ENCODE measurements around the gene ZNF277. TPM values are rescaled to one million over a fixed set of nuclear protein-coding genes. Genes with fewer than 3 reads are reported as not detected.

The ZNF277 gene
- total and polyA plus RNA-seq, 10 of the 15 experiments (the other 5 are each of a cell fraction or from before 2014, with no cell fraction given): 10.6 to 33.9 (median 22.0) TPM

DNA sequence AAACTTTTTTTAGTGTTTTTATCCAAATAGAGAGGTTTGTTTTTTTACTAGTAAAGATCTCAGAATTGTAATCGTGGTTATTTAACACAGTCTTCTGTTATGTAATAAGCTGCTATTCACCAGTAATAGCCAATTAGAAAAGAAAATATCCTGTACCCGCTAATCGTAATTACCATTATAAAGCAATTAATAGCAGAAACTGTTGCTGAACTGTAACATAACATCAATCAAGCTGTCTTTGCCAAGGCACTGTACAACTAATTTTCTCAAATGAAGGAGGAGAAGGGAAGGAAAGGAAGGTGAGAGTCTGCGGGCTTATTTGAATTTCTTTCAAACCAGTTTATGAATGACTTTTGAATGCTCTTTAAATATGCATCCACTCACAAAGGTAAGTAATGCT is 9.3 kb downstream of the ZNF277 start (continued):
- TF ChIP-seq E4F1 (IDR thresholded peaks at IDR 0.05; ENCODE audit: borderline replicate concordance, partially characterized antibody): no peak
- TF ChIP-seq, protein P1, sequence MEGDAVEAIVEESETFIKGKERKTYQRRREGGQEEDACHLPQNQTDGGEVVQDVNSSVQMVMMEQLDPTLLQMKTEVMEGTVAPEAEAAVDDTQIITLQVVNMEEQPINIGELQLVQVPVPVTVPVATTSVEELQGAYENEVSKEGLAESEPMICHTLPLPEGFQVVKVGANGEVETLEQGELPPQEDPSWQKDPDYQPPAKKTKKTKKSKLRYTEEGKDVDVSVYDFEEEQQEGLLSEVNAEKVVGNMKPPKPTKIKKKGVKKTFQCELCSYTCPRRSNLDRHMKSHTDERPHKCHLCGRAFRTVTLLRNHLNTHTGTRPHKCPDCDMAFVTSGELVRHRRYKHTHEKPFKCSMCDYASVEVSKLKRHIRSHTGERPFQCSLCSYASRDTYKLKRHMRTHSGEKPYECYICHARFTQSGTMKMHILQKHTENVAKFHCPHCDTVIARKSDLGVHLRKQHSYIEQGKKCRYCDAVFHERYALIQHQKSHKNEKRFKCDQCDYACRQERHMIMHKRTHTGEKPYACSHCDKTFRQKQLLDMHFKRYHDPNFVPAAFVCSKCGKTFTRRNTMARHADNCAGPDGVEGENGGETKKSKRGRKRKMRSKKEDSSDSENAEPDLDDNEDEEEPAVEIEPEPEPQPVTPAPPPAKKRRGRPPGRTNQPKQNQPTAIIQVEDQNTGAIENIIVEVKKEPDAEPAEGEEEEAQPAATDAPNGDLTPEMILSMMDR (IDR thresholded peaks at IDR 0.05 in 2 of 3, conservative IDR thresholded peaks at IDR 0.05 in 1 of 3; ENCODE audit: control insufficient read depth in 2 of 3, extremely low read depth in 1 of 3, insufficient read depth in 1 of 3, low read depth in 3 of 3, low read length in 3 of 3): no peak

- no peak overlapping the region for H3K27ac ChIP-seq (ENCODE audit: control insufficient read depth, insufficient read depth)
- no peak overlapping the region for H2AFZ ChIP-seq (ENCODE audit: control insufficient read depth, low read depth, low read length)
- no peak overlapping the region for H3K9ac ChIP-seq (ENCODE audit: control insufficient read depth, insufficient read depth, low read length)
- no peak overlapping the region for H3K4me2 ChIP-seq (ENCODE audit: control insufficient read depth, insufficient read depth)
- ATAC-seq (no peak), DNase-seq (ENCODE audit: low read depth, low spot score) (no peak), FAIRE-seq (no peak)
- no peaks in the 10 kb centered on the region for H3K4me1 ChIP-seq (ENCODE audit: control insufficient read depth, insufficient read depth, low read length)
- no peaks in the 10 kb centered on the region for H3K36me3 ChIP-seq (ENCODE audit: control insufficient read depth in 2 of 2, insufficient read depth in 2 of 2, low read length in 1 of 2)
- in situ Hi-C loops (cut with MboI): no loop called here
- 92% methylated on average over 17 of the region's 20 CpGs for WGBS (ENCODE audit: insufficient coverage, insufficient replicate concordance, low lambda C conversion rate, missing lambda C conversion rate)
- intact Hi-C loops (cut with micrococcal nuclease; ENCODE audit: unreplicated experiment): no loop called here
- H3K79me2 ChIP-seq (ENCODE audit: control insufficient read depth, insufficient read depth, low read length): no peaks in the 10 kb centered on the region
- peaks cover 1% of the 10 kb centered on the region; the same call in 1 of the 3 replicates for H3K9me3 ChIP-seq (replicated peaks; ENCODE audit: control insufficient read depth, insufficient read depth, low read length)
- H4K20me1 ChIP-seq (ENCODE audit: control insufficient read depth, insufficient read depth): no peaks in the 10 kb centered on the region
- H3K4me3 ChIP-seq: no peak overlapping the region
- CTCF ChIA-PET: no interaction called here
- SMC1A ChIA-PET (ENCODE audit: uncharacterized antibody, unreplicated experiment): no interaction called here
- POLR2A ChIA-PET: no interaction called here
- RAD21 ChIA-PET (ENCODE audit: unreplicated experiment): no interaction called here
- no peaks in the 10 kb centered on the region for H3K27me3 ChIP-seq (replicated peaks in 1 of 2; ENCODE audit: control insufficient read depth in 2 of 2, insufficient read depth in 2 of 2, low read length in 1 of 2)
- no TSS peak for BruUV-seq (replicated peaks)
- no peak for TF ChIP-seq TCF12 (IDR thresholded peaks at IDR 0.05; ENCODE audit: low read depth, low read length)
- no peak for TF ChIP-seq SPI1 (IDR thresholded peaks at IDR 0.05; ENCODE audit: borderline replicate concordance, insufficient read depth, low read depth, low read length)
- TF ChIP-seq, protein P2, sequence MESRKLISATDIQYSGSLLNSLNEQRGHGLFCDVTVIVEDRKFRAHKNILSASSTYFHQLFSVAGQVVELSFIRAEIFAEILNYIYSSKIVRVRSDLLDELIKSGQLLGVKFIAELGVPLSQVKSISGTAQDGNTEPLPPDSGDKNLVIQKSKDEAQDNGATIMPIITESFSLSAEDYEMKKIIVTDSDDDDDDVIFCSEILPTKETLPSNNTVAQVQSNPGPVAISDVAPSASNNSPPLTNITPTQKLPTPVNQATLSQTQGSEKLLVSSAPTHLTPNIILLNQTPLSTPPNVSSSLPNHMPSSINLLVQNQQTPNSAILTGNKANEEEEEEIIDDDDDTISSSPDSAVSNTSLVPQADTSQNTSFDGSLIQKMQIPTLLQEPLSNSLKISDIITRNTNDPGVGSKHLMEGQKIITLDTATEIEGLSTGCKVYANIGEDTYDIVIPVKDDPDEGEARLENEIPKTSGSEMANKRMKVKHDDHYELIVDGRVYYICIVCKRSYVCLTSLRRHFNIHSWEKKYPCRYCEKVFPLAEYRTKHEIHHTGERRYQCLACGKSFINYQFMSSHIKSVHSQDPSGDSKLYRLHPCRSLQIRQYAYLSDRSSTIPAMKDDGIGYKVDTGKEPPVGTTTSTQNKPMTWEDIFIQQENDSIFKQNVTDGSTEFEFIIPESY (IDR thresholded peaks at IDR 0.05): no peak
- no peak for TF ChIP-seq RAD51 (IDR thresholded peaks at IDR 0.05)
- no peak for TF ChIP-seq HCFC1 (IDR thresholded peaks at IDR 0.05; ENCODE audit: low read length)
- TF ChIP-seq MTA3 (IDR thresholded peaks at IDR 0.05; ENCODE audit: borderline replicate concordance, low read length): no peak
- TF ChIP-seq NFYB (IDR thresholded peaks at IDR 0.05; ENCODE audit: insufficient read depth, low read depth, low read length): no peak
- TF ChIP-seq, protein P1 (IDR thresholded peaks at IDR 0.05 in 2 of 3, conservative IDR thresholded peaks at IDR 0.05 in 1 of 3; ENCODE audit: control insufficient read depth in 2 of 3, extremely low read depth in 1 of 3, insufficient read depth in 1 of 3, low read depth in 3 of 3, low read length in 3 of 3): no peak
- TF ChIP-seq CHD1 (IDR thresholded peaks at IDR 0.05; ENCODE audit: low read depth, low read length): no peak
- no peak for TF ChIP-seq JUNB (IDR thresholded peaks at IDR 0.05)
Observed at GRCh38 chr7:112220877-112221434, 14.5 kb downstream of the ZNF277 start.
